ENCODE measurements around the gene DAO. TPM values are rescaled to one million over a fixed set of nuclear protein-coding genes. Genes with fewer than 3 reads are reported as not detected.

DAO gene
- total RNA-seq, 6 experiments from 2014 or later = not detected

DNA sequence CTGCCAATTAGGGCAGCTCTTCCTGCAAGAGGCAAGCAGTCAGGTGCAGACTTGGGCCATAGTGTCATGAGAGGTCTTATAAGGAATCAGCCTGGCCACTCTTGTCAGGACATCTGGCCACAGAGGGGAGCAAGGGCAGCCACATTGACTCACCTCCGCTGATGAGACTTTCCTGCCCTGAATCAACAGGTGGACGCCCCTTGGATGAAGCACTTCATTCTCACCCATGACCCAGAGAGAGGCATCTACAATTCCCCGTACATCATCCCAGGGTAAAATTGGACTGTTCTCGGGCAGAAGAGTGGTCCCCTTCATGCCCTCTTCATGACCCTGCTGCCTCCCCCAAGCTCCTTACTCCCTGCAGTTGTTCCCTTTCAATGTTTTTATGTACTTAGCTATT is 16.9 kb downstream of the DAO start:
- Mint-ChIP-seq H3K27ac (no peak overlapping the region), H3K27me3 (ENCODE audit: insufficient read depth) (peaks cover 11% of the 10 kb centered on the region; the same call in 1 of the 2 replicates), H3K4me1 (ENCODE audit: low read depth) (no peaks in the 10 kb centered on the region), H3K36me3 (ENCODE audit: low read depth) (no peaks in the 10 kb centered on the region), H3K9me3 (peaks cover 4% of the 10 kb centered on the region; the same call in 1 of the 2 replicates), H3K4me3 (no peak overlapping the region)
- TF ChIP-seq, protein P1, sequence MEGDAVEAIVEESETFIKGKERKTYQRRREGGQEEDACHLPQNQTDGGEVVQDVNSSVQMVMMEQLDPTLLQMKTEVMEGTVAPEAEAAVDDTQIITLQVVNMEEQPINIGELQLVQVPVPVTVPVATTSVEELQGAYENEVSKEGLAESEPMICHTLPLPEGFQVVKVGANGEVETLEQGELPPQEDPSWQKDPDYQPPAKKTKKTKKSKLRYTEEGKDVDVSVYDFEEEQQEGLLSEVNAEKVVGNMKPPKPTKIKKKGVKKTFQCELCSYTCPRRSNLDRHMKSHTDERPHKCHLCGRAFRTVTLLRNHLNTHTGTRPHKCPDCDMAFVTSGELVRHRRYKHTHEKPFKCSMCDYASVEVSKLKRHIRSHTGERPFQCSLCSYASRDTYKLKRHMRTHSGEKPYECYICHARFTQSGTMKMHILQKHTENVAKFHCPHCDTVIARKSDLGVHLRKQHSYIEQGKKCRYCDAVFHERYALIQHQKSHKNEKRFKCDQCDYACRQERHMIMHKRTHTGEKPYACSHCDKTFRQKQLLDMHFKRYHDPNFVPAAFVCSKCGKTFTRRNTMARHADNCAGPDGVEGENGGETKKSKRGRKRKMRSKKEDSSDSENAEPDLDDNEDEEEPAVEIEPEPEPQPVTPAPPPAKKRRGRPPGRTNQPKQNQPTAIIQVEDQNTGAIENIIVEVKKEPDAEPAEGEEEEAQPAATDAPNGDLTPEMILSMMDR (IDR thresholded peaks at IDR 0.05) = no peak
- DNase-seq = no peak

DNA sequence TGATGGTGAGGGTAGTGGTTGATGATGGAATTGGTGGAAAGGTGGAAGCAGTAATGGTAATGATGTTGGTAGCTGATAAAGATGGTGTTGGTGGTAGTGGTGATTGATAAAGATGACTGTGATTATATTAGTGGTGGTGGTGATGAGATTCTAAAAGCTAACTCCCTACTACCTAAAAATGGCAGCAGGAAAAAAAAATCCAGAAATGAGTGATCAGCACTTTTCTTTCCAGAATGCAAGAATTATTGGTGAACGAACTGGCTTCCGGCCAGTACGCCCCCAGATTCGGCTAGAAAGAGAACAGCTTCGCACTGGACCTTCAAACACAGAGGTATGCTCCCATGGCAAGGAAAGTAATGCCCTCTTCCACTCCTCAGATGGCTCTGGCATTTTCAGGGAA is 19.3 kb downstream of the DAO start:
- H3K9me3 Mint-ChIP-seq = peaks cover 4% of the 10 kb centered on the region; the same call in 1 of the 2 replicates
- H3K27ac Mint-ChIP-seq = no peak overlapping the region
- no peaks in the 10 kb centered on the region for H3K4me1 Mint-ChIP-seq (ENCODE audit: low read depth)
- DNase-seq = no peak
- H3K4me3 Mint-ChIP-seq = no peak overlapping the region
- peaks cover 13% of the 10 kb centered on the region for H3K27me3 Mint-ChIP-seq (ENCODE audit: insufficient read depth)
- no peaks in the 10 kb centered on the region for H3K36me3 Mint-ChIP-seq (ENCODE audit: low read depth)
- TF ChIP-seq, protein P1 (IDR thresholded peaks at IDR 0.05) = no peak

DNA sequence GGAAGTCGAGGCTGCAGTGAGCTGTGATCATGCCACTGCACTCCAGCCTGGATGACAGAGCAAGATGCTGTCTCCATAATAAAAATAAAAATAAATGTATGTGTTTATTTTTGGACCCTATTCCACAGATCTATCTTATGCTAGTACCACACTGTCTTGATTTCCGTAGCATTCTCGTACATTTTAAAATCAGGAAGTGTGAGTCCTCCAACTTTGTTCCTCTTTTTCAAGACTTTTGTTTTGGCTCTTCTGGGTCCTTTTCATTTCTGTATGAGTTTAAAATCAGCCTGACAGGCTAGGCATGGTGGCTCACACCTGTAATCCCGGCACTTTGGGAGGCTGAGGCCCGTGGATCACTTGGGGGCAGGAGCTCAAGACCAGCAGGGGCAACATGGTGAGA is 25.8 kb downstream of the DAO start:
- no peak overlapping the region for H3K4me3 Mint-ChIP-seq
- no peaks in the 10 kb centered on the region for H3K9me3 Mint-ChIP-seq
- H3K27me3 Mint-ChIP-seq (ENCODE audit: insufficient read depth) = peaks cover 20% of the 10 kb centered on the region
- no peak overlapping the region for H3K27ac Mint-ChIP-seq
- no peak for DNase-seq
- H3K4me1 Mint-ChIP-seq (ENCODE audit: low read depth) = peaks cover 10% of the 10 kb centered on the region; the same call in 1 of the 2 replicates
- TF ChIP-seq, protein P1 (IDR thresholded peaks at IDR 0.05) = no peak
- H3K36me3 Mint-ChIP-seq (ENCODE audit: low read depth) = no peaks in the 10 kb centered on the region

DNA sequence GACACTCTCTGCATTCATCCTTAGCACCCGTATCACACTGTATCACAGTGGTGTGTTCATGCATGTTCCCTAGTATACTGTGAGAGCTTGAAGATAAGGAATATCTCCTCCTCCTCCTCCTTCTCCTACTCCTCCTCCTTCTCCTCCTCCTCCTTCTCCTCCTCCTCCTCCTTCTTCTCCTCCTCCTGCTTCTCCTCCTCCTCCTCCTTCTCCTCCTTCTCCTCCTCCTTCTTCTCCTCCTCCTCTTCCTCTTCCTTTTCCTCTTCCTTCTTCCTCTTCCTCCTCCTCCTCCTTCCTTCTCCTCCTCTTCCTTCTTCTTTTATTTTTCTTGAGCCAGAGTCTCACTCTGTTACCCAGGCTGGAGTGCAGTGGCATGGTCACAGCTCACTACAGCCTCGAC is 27.1 kb downstream of the DAO start:
- Mint-ChIP-seq H3K36me3 (ENCODE audit: low read depth) (no peaks in the 10 kb centered on the region), H3K4me1 (ENCODE audit: low read depth) (peaks cover 10% of the 10 kb centered on the region; the same call in 1 of the 2 replicates), H3K4me3 (no peak overlapping the region), H3K27ac (no peak overlapping the region), H3K27me3 (ENCODE audit: insufficient read depth) (peaks cover 17% of the 10 kb centered on the region), H3K9me3 (no peaks in the 10 kb centered on the region)
- TF ChIP-seq, protein P1 (IDR thresholded peaks at IDR 0.05) = no peak
- no peak for DNase-seq

DNA sequence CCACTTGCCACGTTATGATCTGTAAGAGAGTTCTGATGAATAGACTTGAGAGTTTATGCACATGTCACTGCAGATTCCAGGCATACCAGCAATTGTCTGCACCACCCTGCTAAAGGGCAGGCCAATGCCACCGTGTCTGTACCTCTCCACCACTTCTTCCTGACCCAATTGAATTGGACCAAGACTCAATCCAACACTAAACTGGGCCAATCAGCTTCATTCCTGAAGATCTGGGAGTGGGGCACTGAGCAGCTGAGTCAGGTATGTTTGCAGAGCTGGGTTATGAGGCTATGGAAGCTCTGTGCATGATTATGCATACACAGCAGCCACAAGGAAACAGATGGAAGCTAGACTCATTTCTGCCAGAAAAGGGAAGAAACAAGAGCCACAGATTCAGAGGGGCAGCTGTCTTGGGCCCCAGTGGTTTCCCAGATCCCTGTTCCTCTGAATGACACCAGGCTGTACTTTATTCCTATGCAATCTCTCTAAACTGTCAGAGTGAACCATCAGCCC is 28.0 kb downstream of the DAO start:
- H3K27me3 Mint-ChIP-seq (ENCODE audit: insufficient read depth) = peaks cover 19% of the 10 kb centered on the region
- peaks cover 10% of the 10 kb centered on the region; the same call in 1 of the 2 replicates for H3K4me1 Mint-ChIP-seq (ENCODE audit: low read depth)
- DNase-seq = peak; percentile 7
- no peaks in the 10 kb centered on the region for H3K9me3 Mint-ChIP-seq
- H3K27ac Mint-ChIP-seq = no peak overlapping the region
- TF ChIP-seq, protein P1 (IDR thresholded peaks at IDR 0.05) = no peak
- H3K4me3 Mint-ChIP-seq = no peak overlapping the region
- H3K36me3 Mint-ChIP-seq (ENCODE audit: low read depth) = no peaks in the 10 kb centered on the region

All from HFFc6 (cell line).